Astrocyte of the hippocampus (primary cell): ENCODE results near the gene ZFP1.

ENCODE experiments used
- DNase-seq: peaks from one replicate; pipeline ENCODE4 v3.0.0; 2011; ENCODE audit warnings: low read depth, low spot score

Gene ZFP1

DNA sequence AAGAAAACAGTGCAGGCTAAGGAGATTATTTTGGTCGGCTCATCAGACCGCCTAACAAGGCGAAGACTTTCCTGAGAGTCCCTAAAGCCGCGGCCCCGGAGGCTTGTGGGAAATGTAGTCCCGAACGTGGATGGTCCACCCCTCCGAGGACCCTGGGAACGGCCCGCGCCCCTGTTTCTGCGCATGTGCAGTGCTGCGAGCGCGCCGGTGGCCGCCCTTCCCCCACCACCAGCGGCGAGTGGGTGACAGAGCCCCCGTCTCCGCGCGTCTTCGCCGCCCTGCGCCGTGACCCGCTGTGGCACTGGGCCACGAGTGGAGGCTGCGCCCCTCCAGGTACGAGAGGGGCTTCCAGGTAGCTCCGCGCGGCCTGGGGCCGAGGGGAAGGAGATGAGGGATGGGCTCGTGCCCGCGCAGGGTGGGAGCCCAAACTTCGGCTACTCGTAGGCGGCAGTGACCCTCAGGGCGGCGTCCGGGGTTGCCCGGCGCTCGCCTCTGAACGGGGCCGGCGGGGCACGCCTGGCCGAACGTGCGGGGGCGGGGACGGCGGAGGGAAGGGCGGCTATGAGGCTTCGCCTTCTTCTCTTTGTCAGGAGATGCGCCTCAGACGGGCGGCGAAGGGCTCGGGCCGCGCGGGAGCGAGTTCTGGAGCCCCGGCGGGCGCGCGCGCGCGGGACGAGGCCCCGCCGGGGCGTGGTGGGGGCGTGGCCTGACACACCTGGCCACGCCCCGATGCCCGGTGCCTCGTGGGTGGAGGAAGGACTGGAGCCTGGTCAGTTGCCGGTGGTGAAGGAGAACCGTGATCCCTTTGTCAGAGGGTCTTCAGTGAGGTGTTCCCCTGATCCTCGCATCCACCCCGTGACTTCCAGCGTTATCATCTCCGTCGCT is at the start of gene ZFP1:
ZFP1 (plus strand) TSS at position 214 of the 885 bp plus-strand sequence. CDS start 4,428 bp downstream, outside the sequence.
- peak; percentile 97 for DNase-seq

DNA sequence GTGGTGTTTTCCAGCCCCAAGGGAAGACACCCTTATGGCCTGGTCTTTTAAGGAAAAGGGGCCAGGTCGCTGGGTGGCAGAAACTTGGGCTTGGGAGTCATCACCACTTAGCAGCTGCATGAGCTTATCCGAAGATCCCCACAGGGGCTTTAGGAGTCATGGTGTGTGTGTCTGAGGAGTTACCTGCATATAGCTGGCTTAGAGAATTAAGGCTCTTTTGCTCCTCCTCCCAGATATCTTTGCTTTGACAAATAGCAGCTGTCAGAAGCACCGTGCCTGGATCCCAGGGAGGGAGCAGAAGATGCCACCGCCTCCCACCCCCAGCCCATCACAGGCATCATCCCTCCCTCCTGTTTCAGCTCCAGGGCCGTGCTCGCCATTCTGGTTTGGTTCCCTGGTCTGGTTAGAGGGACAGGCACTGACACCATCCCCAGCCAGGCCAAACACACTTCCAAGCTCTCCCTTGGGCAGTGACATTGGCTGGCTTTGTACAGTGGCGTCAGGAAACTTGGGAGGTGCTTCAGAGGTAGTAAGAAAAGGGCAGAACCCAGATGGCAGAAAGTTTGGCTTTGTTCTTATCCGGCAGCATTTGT is 49.2 kb upstream of the ZFP1 start:
- DNase-seq = no peak

DNA sequence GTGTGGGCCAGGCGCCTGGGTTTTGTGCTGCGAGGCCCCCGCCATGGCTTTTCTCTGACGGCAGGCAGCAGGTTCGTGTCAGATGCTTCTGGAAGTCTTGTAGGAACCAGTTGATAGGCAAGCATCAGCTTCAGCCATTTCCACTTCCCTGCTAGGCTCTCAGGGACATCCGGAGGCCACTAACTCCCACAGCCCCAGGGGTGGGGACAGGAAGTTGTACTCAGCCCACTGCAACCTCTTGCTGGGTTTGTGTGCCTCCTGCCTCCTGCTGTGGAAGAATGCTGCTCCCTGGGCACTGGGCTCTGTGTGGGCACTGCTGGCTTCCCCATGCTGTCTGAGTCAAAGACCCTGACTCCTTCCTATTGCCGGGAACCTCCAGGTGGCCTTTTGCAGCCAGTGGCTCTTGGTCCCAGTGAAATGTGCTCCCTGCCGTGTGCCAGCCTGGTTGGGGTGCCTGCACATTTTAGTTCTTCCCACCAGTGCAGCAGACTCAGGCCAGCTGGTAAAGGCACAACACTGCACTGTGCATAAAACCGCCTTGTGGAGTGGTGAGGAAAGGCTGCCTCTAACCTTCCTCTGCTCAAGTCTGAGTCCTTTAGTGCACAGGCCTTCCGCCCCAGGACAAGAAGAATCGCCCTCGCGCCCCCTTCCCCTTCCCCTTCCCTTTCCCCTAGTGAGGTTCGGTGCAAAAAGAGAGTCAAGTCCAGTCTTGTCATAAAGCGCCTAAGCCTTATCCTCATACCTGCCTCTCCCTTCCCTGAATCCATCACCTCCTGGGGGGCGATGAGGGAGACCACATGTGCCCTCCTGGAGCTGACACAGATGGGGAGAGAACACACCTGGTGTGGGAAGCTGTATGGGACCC is 48.4 kb upstream of the ZFP1 start:
- no peak for DNase-seq

DNA sequence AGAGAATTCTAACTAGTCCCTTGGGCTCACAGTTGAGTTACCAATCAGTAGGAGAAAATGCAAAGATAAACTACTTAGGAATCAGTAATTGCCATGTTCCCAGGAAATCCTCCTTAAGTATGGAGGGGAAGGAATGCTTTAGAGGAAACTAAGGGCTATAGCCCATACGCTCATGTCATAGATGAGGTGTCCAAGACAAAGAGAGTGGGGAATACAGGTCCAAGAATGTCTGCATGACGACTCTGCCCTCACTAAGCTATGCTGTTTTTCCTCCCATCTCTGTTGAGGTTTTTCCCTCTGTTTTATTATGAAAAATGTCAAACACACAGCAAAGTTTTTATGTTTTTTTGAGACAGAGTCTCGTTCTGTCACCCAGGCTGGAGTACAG is 47.7 kb upstream of the ZFP1 start:
- DNase-seq = no peak

DNA sequence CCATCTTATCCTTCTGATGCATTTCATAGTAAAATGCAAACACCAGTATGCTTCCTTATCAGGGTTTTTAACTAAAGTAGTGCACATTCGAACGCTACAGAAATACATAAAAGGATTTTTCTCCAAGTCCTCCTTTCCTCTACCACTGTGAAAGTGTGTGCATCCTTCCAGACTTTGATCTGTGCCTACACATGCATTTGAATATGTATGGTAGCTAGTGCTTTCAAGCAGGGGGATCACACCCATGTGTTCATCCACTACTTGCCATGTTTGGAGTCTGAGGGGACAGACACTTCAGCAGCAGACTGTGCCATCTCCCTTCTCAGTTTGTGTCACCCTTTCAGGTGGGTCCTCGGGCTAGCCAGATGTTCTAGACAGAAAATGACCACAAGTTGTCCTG is 46.7 kb upstream of the ZFP1 start:
- DNase-seq = no peak

DNA sequence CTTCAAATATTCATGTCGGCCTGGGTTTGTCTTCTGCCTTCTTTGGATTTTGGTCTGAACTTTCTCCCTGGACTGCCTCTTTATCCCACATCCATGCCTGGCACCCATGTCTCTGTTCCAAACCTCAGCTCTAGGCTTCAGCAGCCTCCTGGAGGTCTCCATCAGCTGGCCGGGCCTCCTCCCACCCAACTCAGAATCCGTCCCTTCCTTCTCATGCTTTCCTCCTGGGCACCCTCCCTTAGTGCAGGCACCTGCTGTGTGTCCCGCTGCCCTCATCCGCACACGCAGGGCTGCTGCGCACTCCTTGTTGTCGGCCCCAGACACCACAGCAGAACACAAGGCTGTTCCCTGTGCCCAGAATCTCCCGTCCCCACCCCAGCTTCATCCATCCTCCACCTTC is 45.7 kb upstream of the ZFP1 start:
- no peak for DNase-seq

DNA sequence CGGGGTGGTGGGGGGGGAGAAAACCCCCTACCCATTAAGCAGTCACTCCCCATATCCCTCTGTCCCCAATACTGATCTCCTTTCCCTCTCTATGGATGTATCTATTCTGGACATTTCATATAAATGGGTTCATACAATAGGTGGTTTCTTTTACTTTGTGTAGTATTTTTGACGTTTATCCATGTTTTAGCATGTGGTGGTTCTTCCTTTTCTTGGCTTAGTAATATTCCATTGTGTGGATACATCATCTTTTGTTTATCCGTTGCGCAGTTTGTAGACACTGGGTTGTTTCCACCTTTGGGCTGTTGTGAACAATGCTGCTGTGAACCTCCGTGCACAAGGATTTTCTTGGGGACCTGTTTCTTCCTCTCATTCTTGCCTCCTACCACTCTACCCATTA is 44.3 kb upstream of the ZFP1 start:
- DNase-seq = no peak

DNA sequence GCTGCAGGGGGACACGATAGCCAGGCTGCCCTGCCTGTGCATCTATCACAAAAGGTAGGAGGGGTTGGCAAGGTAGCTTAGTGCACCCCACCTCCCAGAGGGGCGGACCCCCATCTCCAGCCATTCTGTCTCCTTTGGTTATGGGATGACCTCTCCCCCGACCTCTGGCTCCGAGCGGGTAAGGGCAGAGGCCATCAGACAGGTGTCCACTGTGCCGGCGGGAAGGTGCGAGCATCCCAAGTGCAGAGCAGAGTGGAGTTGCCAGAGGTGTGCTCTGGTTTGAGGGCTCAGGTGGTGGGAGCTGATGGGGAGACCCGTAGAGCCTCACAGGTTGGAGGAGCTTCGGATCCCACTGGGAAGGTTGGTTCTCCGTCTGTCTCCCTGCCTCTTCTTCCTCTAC is 43.5 kb upstream of the ZFP1 start:
- DNase-seq = no peak

DNA sequence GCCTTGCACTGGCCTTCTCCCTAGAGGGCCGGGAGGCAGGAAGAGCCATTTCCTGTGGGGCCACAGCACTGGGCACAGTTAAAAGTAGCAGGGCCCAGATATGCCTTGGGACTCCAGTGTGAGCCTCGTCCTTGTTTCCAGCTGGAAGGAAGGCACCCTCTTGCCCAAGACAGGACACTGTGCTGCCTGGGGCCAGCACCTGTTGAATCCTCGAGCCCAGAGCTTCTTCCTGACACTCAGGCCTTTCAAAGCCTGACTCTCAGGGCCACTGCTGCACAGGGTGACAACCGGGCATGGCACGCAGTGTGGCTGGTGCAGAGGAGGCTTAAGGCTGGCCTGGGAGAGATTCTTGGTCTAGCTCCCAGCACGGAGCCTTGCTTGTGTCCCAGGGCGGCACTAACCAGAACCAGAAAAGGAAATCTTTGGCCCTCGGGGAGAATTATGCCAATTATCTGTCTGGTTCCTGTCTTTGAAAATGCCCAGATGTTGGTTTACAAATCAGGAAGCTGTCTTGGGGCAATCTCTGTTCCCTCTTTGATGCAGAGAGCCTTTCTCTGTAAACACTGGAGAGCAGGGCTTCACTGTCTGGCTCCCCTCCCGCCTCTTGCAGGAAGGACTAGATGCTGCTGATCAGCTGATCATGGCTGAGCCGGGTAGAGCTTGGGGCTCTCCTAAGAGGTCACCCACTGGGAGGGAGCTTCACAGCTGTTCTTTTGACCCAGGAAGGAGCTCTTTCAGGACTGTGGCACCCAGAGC is 42.8 kb upstream of the ZFP1 start:
- no peak for DNase-seq

DNA sequence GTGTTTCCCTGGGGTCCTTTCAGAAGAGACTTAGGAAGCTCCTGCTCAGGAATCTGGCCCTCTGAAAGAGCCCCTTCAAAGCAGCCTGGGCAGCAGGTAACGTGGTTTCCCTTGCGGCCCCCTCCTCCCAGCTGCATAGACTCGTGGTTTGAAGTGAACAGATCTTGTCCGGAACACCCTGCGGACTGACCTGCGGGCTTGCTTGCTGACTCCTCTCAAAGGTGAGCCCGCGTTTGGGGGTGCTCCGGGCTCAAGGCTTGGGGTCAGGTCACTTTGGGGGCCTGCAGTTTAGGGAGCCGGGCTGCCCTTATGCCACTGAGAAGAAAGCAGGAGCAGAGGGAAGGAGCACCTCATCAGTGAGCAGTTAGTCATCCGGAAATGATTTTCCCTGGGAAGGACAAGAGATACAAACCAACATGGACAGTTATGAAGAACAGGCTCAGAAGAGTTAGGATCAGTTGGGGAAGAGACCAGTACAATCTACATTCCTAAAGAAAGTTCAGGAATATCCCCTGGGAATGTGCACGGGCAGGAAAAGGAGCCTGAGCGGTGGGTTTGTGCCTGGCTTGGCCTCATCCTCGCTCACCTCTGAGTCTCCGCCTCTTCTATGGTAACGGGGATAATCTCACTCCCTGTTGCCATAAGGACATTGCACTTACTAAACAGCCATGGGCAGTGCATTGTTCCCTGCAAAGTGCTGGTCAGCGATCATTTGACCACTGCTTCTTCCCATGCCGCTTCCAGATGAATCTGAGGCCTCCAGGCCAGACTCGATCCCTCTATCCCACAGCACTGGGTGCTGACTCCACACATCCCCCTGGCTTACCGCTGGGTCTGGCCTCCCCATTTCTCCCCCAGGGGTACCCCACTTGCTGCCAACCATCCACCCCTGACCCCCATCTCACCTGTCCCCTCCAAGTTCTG is 41.7 kb upstream of the ZFP1 start:
- DNase-seq = no peak

DNA sequence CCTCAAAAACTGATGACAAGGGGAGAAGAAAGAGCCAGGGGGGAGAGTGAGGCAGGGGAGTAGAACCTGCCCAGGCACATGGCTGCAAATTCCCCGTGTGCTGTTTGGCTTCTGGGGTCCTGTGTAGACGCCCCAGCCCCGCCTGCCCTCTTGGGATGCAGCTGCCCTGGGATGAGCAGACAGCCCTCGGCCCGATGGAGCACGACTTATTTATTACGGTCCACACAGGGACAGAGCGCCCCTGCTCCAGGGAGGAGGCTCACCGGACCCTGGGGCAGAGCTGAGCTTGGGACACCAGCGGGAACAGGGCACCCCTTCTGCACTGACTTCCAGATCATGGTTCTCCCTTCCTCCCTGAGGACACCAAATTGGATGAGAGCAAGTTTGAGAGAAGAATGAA is 40.8 kb upstream of the ZFP1 start:
- no peak for DNase-seq

DNA sequence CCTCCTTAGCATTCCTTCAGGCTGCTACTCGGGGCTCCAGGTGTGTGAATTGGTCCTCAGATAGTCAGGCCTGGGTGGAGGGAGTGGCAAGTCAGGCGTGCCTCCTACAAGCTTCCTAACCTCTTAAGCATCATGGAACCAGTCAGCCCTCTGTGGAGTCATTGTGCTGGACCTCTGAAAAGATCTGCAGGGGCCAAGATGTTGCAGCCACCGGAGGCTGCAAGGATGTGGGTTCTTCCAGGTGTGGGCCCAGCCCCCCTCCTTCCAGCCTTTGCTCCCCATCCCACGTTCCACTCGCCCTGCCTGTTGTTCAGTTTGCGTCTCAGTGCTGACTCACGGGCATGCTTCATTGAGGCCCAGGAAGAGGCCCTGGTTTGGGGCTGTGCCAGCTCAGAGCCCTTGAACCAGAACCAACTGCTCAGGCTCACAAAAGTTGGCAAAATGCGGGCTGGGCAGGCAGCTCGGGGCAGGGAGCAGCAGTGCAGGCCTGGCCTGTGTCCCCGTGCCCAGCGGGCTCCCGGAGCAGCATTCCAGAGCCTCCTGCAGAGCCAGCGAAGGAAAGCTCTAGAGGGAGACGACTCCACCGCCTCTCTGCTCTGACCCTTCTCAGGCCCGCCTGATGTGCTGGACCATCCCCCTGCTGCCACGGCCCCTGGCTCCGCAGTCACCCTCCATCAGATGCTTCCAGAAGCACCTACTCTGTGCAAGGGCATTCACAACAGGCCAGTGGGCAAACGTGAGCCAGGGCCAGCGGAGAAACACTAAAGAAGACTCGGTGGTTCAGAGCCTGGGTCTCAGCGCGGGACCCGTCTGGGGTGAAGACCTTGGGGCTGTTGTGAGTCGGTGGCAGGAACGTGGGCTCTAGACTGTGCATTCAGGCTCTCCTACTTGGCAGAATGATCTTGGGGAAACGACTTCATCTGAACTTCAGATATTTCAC is 39.3 kb upstream of the ZFP1 start:
- peak; percentile 97 for DNase-seq

DNA sequence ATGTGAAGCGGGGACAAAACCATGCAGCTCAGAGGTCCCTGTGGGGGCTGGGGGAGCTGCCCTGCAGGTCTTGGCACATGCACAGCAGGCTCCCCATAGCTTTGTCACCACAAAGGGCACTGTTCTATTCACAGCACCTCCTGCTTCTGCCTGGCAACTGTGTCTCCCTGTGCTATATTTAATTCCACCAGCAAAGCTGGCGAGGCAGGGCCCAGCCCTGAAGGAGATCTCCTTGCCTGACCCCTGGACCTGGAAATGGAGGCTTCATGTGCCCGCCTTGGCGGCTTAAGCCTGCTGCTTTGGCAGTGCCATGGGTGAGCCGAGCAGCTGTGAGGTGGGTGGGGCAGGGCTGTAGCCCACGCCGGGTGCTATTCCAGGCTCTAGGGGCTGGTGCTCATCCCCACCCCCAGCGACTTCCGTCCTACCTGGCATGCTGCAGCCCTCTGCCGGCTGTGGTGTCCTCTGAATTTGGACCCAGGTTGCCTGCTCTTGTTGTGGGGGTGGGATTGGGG is 38.5 kb upstream of the ZFP1 start:
- DNase-seq = peak; percentile 32

DNA sequence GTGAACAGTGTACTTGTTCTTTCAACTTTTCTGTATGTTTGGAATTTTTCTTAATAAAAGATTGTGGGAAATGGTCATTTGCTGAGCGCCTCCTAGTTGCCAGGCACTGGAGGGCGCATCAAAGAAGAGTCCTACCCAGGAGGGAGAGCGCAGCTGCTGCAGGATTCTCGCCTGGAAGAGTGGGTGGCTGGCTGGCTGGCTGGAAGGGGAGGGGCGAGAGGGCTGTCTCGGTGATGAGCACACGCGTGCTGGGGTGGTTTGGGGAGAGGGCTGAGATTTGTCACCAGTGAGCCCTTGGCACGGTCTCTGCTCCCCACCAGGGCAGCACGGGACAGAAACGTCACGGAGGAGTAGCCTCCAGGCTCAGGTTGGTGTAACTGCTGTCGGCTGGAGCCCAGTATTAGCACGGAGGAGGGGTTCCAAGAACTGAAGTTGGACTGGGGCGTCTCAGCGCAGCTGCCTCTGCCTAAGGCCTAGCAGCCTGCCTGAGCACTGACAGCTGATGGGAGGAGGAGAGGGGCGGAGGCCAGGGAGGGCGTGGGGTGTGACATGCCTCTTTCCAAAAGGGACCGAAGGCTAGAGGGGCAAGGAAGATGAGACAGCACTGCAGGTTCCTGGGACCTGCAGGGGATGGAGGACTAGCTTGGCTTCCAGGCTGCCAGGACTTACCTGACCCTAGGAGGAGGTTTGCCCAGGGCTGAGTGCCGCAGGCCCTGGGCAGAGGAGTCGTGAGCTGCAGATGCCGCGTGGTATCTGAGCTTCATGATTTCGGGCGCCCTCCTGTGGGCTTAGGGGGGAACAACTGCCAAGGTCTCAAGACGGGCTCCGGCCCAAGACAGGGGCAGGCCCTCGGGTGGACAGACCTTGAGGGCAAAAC is 37.4 kb upstream of the ZFP1 start:
- peak; percentile 95 for DNase-seq

DNA sequence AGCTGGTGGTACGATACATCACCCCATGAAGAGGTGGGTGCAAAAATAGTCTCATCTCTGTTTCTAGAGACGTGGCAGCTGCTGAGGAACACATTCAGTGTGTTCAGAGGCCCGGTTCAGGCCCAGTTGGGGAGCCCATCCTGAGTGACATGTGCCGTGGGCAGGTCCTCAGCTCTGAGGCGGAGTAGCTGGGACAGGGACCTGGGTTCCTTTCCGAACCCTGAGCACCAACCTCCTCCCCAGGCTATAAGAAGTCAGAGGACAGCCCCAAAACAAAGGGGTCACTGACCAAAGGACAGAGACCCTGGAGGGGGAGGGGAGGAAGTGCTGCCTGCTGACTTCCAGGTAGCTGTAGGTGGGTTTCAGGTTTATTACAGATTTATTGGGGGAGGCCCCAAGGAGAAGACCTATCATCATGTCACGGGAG is 36.8 kb upstream of the ZFP1 start:
- DNase-seq = no peak

DNA sequence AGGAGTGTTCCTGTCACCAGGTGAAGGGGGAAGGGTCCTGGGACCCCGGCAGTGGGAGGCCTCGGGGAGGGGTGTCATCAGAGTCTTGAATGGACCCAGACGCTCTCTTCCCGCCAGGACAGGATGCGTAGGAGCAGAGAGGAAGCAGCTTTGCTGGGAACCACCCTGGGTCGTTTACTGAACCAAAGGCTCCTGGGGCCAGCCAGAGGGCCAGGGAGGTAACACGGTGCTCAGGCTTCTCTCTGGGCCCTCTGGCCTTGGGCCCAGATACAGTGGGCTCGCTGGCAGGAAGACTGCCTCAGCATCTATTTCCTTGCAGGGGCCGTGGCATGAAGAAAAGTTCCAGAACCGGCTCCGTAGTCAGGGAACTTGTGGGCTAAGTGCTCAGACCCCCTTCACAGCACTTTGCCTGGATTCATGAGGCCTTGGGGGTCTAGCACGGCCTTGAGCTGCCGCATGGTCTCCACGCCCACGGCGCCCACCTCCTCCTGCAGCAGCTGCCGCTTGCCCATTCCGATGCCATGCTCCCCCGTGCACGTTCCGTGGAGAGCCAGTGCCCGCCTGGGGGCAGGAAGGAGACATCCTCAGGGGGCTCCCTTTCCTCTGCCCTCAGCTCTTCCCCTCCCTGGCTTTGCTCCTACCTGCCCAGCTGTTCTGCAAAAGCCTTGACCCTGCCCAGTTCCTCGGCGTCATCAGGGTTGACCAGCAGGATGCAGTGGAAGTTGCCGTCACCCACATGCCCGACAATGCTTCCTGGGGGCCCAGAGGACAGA is 36.2 kb upstream of the ZFP1 start:
- no peak for DNase-seq

DNA sequence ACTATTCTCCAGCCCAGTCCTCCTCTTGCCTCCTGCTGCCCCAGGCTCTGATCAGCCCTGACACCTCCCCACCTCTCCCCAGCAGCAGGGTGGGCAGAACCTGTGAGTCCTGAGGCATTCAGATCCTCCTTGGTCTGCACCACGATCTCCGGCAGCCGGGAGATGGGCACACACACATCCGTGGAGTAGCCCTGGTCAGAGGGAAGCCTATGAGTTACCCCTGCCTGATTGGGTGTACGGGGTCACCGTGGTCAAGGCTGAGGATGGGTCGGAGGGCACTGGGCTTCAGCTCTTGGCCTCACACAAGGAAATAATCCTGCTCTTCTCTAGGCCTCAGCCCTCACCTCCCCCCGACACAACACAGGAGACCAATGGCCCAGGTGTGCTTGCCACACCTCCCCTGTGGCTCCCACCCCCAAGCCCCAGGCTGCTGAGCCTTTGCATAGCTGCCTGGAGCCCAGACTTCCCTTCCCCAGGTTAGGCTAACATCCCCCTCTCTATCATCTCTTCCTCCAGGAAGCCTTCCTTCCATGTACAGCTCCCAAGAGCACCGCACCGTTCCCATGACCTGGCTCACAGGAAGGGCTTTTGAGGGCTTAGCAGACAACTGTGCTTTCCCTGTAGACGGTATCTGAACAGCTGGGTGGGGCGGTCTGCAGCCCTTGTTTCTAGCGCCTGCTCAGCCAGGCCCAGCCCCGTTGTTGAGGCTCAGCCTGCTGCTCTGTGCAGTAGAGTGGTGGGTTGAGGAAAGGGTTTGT is 35.4 kb upstream of the ZFP1 start:
- no peak for DNase-seq
